SU-DHL-6 (cell line): Measurements from ENCODE around the gene FMN1.

Experiments used
- EZH2phosphoT487 ChIP-seq: fragments of 200-600 bp; sonication (generic), shearing (Covaris generic); conservative IDR thresholded peaks from 2 replicates; pipeline ENCODE4 v1.6.1; 2018; ENCODE audit warnings: mild to moderate bottlenecking, antibody characterized with exemption, low read length, moderate library complexity, mixed read lengths
- TF ChIP-seq, protein P1 (sequence below): fragments of 200-600 bp; sonication (generic); IDR thresholded peaks from one replicate; pipeline ENCODE4 v1.5.1; 2017; ENCODE audit warnings: antibody characterized with exemption, mild to moderate bottlenecking, low read length, moderate library complexity; ENCODE audit not compliant: insufficient read depth, poor library complexity, severe bottlenecking

DNA sequence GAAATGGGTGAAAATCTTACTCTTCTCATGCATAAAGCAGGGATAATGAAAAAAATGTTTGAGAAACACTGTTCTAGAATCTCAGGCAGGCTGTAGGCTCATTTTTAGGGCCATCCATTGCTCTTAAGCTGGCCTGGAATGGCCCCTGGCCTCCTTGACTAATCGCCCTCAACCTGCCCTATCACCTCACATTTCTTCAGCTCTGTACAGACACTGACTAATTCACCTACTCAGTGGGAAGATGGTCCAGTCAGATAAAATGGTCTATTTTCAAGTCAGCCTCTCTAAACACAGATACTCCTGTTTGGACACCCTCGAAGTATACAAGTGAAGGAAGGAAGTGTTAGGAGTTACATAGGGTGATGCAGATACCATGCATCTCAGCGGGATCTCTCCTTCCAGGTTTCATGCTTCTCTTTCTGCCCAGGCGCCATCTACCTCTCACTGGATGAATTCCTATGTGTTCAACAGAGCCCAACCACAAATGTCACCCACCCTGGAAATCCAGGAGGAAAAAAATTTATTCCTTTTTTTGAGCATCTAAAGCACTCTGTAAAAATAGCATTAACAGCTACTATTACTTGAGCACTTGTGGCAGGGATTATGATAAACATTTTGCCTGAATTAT is 12.1 kb downstream of the FMN1 start:
- TF ChIP-seq, protein P1, sequence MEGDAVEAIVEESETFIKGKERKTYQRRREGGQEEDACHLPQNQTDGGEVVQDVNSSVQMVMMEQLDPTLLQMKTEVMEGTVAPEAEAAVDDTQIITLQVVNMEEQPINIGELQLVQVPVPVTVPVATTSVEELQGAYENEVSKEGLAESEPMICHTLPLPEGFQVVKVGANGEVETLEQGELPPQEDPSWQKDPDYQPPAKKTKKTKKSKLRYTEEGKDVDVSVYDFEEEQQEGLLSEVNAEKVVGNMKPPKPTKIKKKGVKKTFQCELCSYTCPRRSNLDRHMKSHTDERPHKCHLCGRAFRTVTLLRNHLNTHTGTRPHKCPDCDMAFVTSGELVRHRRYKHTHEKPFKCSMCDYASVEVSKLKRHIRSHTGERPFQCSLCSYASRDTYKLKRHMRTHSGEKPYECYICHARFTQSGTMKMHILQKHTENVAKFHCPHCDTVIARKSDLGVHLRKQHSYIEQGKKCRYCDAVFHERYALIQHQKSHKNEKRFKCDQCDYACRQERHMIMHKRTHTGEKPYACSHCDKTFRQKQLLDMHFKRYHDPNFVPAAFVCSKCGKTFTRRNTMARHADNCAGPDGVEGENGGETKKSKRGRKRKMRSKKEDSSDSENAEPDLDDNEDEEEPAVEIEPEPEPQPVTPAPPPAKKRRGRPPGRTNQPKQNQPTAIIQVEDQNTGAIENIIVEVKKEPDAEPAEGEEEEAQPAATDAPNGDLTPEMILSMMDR, result no peak
- no peak for TF ChIP-seq EZH2phosphoT487
